PFSK-1 (cell line): ENCODE data around the gene NEK7.

Experiments
- POLR2AphosphoS5 ChIP-seq: IDR thresholded peaks from 2 replicates; pipeline ENCODE4 v1.6.1; 2012; ENCODE audit warnings: low read depth, mild to moderate bottlenecking, control low read depth, low read length, moderate library complexity
- REST ChIP-seq, 2 experiments: IDR thresholded peaks; 2 replicates each; pipeline versions ENCODE4 v1.6.1 to v1.8.0; 2011 to 2012; ENCODE audit warnings: low read depth in 2 of 2, low read length in 2 of 2, control low read depth in 1 of 2, inconsistent platforms in 1 of 2, mild to moderate bottlenecking in 1 of 2, moderate library complexity in 1 of 2; ENCODE audit not compliant: insufficient read depth in 1 of 2
- SIN3A ChIP-seq: IDR thresholded peaks from 2 replicates; pipeline ENCODE4 v1.6.1; 2012; ENCODE audit warnings: mild to moderate bottlenecking, low read length, moderate library complexity, borderline replicate concordance; ENCODE audit not compliant: insufficient read depth
- TAF1 ChIP-seq: IDR thresholded peaks from 2 replicates; pipeline ENCODE4 v1.6.1; 2012; ENCODE audit warnings: low read length, control low read depth, borderline replicate concordance; ENCODE audit not compliant: insufficient read depth

- TF ChIP-seq REST (IDR thresholded peaks at IDR 0.05; ENCODE audit: insufficient read depth in 1 of 2, low read depth in 2 of 2, low read length in 2 of 2) = no peak
- TF ChIP-seq POLR2AphosphoS5 = no peak
- TF ChIP-seq SIN3A = no peak
- no peak for TF ChIP-seq TAF1
Observed at GRCh38 chr1:198201956-198202784, 45.4 kb downstream of the NEK7 start.
